K562 (cell line): Measurements from ENCODE around the gene PCCA. TPM values are rescaled to one million over a fixed set of nuclear protein-coding genes. Genes with fewer than 3 reads are reported as not detected.

Experiments used
- ATAC-seq: fragments of 200-7000 bp; cut with Tn5 transposase; 3 replicates; pipeline ENCODE4 v1.9.1; 2020; ENCODE audit warnings: moderate library complexity
- BruUV-seq: library from RNA; stranded (reverse); fragments of 400-500 nt; replicated peaks from 2 replicates; lab custom pipeline; 2021; lab: Mats Ljungman, UMichigan
- CTCF ChIA-PET: fragments of 300-600 bp; formaldehyde crosslinking; extraction: SDS; loops from one replicate; lab custom pipeline; 2021; ENCODE audit warnings: low intra/inter-chr PET ratio; lab: Yijun Ruan, JAX
- POLR2A ChIA-PET: fragments of 300-600, 350-650 bp; sonication (Branson Sonifier 250); formaldehyde crosslinking; extraction: SDS; loops from one replicate; lab custom pipeline; 2021; ENCODE audit warnings: antibody characterized with exemption, inconsistent platforms; lab: Yijun Ruan, JAX
- DNase-seq, 4 experiments: peaks; one replicate each; pipeline versions ENCODE4 v3.0.0 to v3.0.0-alpha.2; 2011 to 2018; ENCODE audit warnings: low spot score in 3 of 4, mixed read lengths in 3 of 4; ENCODE audit errors: extremely low read depth in 1 of 4
- FAIRE-seq: peaks from 2 replicates; lab custom pipeline; 2011; peaks lifted over from hg19 to GRCh38; lab: Jason Lieb, UNC
- H2AFZ ChIP-seq: 2 replicates; pipeline ENCODE4 v1.6.0; 2011; ENCODE audit warnings: low read depth, low read length, control low read depth, inconsistent platforms
- H3K27ac ChIP-seq: fragments of 200-600 bp; 3 replicates; pipeline ENCODE4 v1.8.0; 2011; ENCODE audit warnings: low read depth, mild to moderate bottlenecking, control low read depth, inconsistent platforms, low read length, moderate library complexity, mixed read lengths; ENCODE audit errors: extremely low read depth
- H3K27me3 ChIP-seq, 2 experiments: fragments of 300-600 bp in 1 of 2; 2 replicates in 1 of 2; 3 replicates in 1 of 2; pipeline versions ENCODE4 v1.6.0 to v1.8.0; 2011; ENCODE audit warnings: inconsistent platforms in 2 of 2, low read length in 2 of 2, mild to moderate bottlenecking in 1 of 2, mixed read lengths in 1 of 2, moderate library complexity in 1 of 2; ENCODE audit not compliant: control insufficient read depth in 2 of 2, insufficient read depth in 2 of 2
- H3K36me3 ChIP-seq: fragments of 300-600 bp; 3 replicates; pipeline ENCODE4 v1.8.0; 2011; ENCODE audit warnings: mild to moderate bottlenecking, low read length, inconsistent platforms; ENCODE audit not compliant: control insufficient read depth, insufficient read depth
- H3K4me1 ChIP-seq, 2 experiments: fragments of 200-600 bp in 1 of 2; replicated peaks in 1 of 2; 2 replicates in 1 of 2; 3 replicates in 1 of 2; pipeline versions ENCODE4 v1.5.1 to v1.8.0; 2011; ENCODE audit warnings: inconsistent platforms in 2 of 2, low read length in 2 of 2, mild to moderate bottlenecking in 1 of 2, mixed read lengths in 1 of 2, moderate library complexity in 1 of 2; ENCODE audit not compliant: control insufficient read depth in 2 of 2, insufficient read depth in 2 of 2
- H3K4me2 ChIP-seq: 2 replicates; pipeline ENCODE4 v1.6.1; 2011; ENCODE audit warnings: low read length, control low read depth, inconsistent platforms, mixed read lengths; ENCODE audit not compliant: insufficient read depth
- H3K4me3 ChIP-seq: fragments of 200-600 bp; sonication (generic), shearing (Covaris generic); 2 replicates; pipeline ENCODE4 v1.5.1; 2016; ENCODE audit warnings: control low read depth, inconsistent platforms
- H3K79me2 ChIP-seq: fragments of 200-600 bp; 3 replicates; pipeline ENCODE4 v1.8.0; 2011; ENCODE audit warnings: low read length, inconsistent platforms; ENCODE audit not compliant: control insufficient read depth, insufficient read depth
- H3K9ac ChIP-seq, 2 experiments: 2 replicates each; pipeline versions ENCODE4 v1.6.0 to v1.6.1; 2011; ENCODE audit warnings: low read depth in 2 of 2, low read length in 2 of 2, control low read depth in 1 of 2, inconsistent platforms in 1 of 2, mild to moderate bottlenecking in 1 of 2, mixed read lengths in 1 of 2; ENCODE audit not compliant: insufficient read depth in 1 of 2
- H3K9me1 ChIP-seq: one replicate; pipeline ENCODE4 v1.6.0; 2011; ENCODE audit warnings: inconsistent platforms, mild to moderate bottlenecking, low read length, moderate library complexity; ENCODE audit not compliant: control insufficient read depth, insufficient read depth
- H3K9me3 ChIP-seq: replicated peaks from 2 replicates; pipeline ENCODE4 v1.5.1; 2011; ENCODE audit warnings: low read depth, low read length, inconsistent platforms; ENCODE audit not compliant: control insufficient read depth, insufficient read depth
- H4K20me1 ChIP-seq: replicated peaks from 2 replicates; pipeline ENCODE4 v1.6.1; 2011; ENCODE audit warnings: low read length, inconsistent platforms, mixed read lengths; ENCODE audit not compliant: control insufficient read depth, insufficient read depth
- ARID3A ChIP-seq: IDR thresholded peaks from 2 replicates; pipeline ENCODE4 v1.6.1; 2012; ENCODE audit warnings: low read depth, low read length, improper control_type of control experiment, borderline replicate concordance
- CBX8 ChIP-seq: fragments of 200-600 bp; sonication (generic); IDR thresholded peaks from 2 replicates; pipeline ENCODE4 v1.6.1; 2012; ENCODE audit warnings: borderline replicate concordance, mixed run types, low read depth, mild to moderate bottlenecking, moderate library complexity, mixed read lengths, low read length, control low read depth, inconsistent platforms; ENCODE audit not compliant: poor library complexity, severe bottlenecking; ENCODE audit errors: extremely low read depth
- GATAD2A ChIP-seq: fragments of 450-650 bp; IDR thresholded peaks from 2 replicates; pipeline ENCODE4 v1.6.1; 2017
- MITF ChIP-seq: IDR thresholded peaks from 2 replicates; pipeline ENCODE4 v1.6.1; 2014; ENCODE audit warnings: antibody characterized with exemption
- OTX1 ChIP-seq: fragments of 450-650 bp; formaldehyde crosslinking; IDR thresholded peaks from 2 replicates; pipeline ENCODE4 v1.4.0; 2022; ENCODE audit warnings: mild to moderate bottlenecking
- SPI1 ChIP-seq: IDR thresholded peaks from 2 replicates; pipeline ENCODE4 v1.6.1; 2011; ENCODE audit warnings: low read depth, low read length, control low read depth, borderline replicate concordance
- TAF15 ChIP-seq: fragments of 200-400 bp; formaldehyde crosslinking; IDR thresholded peaks from 2 replicates; pipeline ENCODE4 v1.6.1; 2017; ENCODE audit warnings: mild to moderate bottlenecking, low read depth, low read length, moderate library complexity
- VEZF1 ChIP-seq: fragments of 200-800 bp; sonication (Bioruptor generic); IDR thresholded peaks from 2 replicates; pipeline ENCODE4 v1.6.1; 2017; ENCODE audit warnings: missing genetic modification characterization, missing compliant biosample characterization
- YY1 ChIP-seq, 3 experiments: IDR thresholded peaks; 2 replicates each; pipeline ENCODE4 v1.6.1; 2011; ENCODE audit warnings: low read length in 2 of 3, mild to moderate bottlenecking in 2 of 3, moderate library complexity in 2 of 3, borderline replicate concordance in 1 of 3, control low read depth in 1 of 3, low read depth in 1 of 3; ENCODE audit not compliant: insufficient read depth in 3 of 3, insufficient replicate concordance in 2 of 3, control insufficient read depth in 1 of 3, insufficient read length in 1 of 3; ENCODE audit errors: extremely low read depth in 1 of 3
- ZKSCAN1 ChIP-seq: fragments of 150-350 bp; IDR thresholded peaks from 2 replicates; pipeline ENCODE4 v1.6.1; 2016; ENCODE audit warnings: low read depth, low read length
- ZNF644 ChIP-seq: fragments of 200-800 bp; sonication (Bioruptor generic); IDR thresholded peaks from 2 replicates; pipeline ENCODE4 v1.6.1; 2016; ENCODE audit warnings: low read depth, missing genetic modification characterization, missing compliant biosample characterization
- ZNF740 ChIP-seq, 3 experiments: fragments of 200-800 bp in 1 of 3; sonication (Bioruptor generic) in 1 of 3; sonication (generic) in 1 of 3; formaldehyde crosslinking in 1 of 3; IDR thresholded peaks; 2 replicates each; pipeline versions ENCODE4 v1.6.1 to v1.8.0; 2016 to 2022; ENCODE audit warnings: mild to moderate bottlenecking in 2 of 3, missing compliant biosample characterization in 2 of 3, missing genetic modification characterization in 2 of 3, missing genetic modification reagents in 1 of 3
- WGBS: fragments of 100-300 bp; shearing (Covaris generic); methylation state at CpG from one replicate; pipeline ENCODE4 v1.1.6; 2016; ENCODE audit warnings: low coverage, mixed read lengths; ENCODE audit not compliant: insufficient coverage; ENCODE audit errors: missing lambda C conversion rate; 5-methylcytosine and 5-hydroxymethylcytosine counted together
- in situ Hi-C: fragments of 300-500 bp; cut with MboI; formaldehyde crosslinking; loops from 4 replicates; pipeline ENCODE4 v1.15.0; 2018; ENCODE audit warnings: inconsistent platforms, mixed read lengths
- intact Hi-C: fragments of 100-400 bp; cut with micrococcal nuclease; formaldehyde crosslinking; loops from 2 replicates; pipeline ENCODE4 v1.14.2; 2022
- polyA plus RNA-seq, 8 experiments: library from polyadenylated mRNA; depleted of rRNA in 4 of 8; stranded (reverse) in 5 of 8; unstranded in 3 of 8; fragments of >200 nt; fragmentation: Nextera tagmentation in 2 of 8; fragmentation: Illumina TruSeq in 1 of 8; extraction: Ambion mirVana in 2 of 8; extraction: Trizol in 1 of 8; gene quantifications; 2 replicates each; pipeline versions ENCODE4 v1.2.1 to v1.2.3, GENCODE V29; 2011 to 2014; ENCODE audit warnings: inconsistent platforms in 1 of 8, missing spikeins in 1 of 8
- total RNA-seq, 7 experiments: library from RNA; depleted of rRNA in 6 of 7; stranded (reverse); fragments of >200 nt in 6 of 7; fragmentation: Illumina TruSeq in 2 of 7; extraction: Trizol in 2 of 7; gene quantifications; 2 replicates each; pipeline versions ENCODE4 v1.2.1 to v1.2.3, GENCODE V29; 2011 to 2021; ENCODE audit warnings: low replicate concordance in 1 of 7

Gene PCCA
- total and polyA plus RNA-seq, 9 of the 15 experiments (the other 6 are each of a cell fraction or from before 2014, with no cell fraction given): 5.2 to 14.1 (median 9.7) TPM

GRCh38 chr13:100533588-100534041, 444.7 kb downstream of the PCCA start (continued):
- TF ChIP-seq ARID3A (no peak), CBX8 (no peak)
- TF ChIP-seq, all 486 proteins: peak for 0

GRCh38 chr13:100534147-100534843, 445.4 kb downstream of the PCCA start:
- in situ Hi-C loops: loop anchor here (25.0 kb wide), 1 partner anchor 872 kb away; no protein-coding TSS in a partner anchor
- H3K9ac ChIP-seq: no peak overlapping the region
- H3K79me2 ChIP-seq: no peaks in the 10 kb centered on the region
- no peaks in the 10 kb centered on the region for H4K20me1 ChIP-seq
- ATAC-seq (no peak), FAIRE-seq (no peak), DNase-seq (no peak)
- H3K4me1 ChIP-seq: no peaks in the 10 kb centered on the region; a peak in 1 of 5 replicates
- no peaks in the 10 kb centered on the region for H3K9me1 ChIP-seq
- H3K4me2 ChIP-seq: no peak overlapping the region
- no peak overlapping the region for H2AFZ ChIP-seq
- POLR2A ChIA-PET: no interaction called here
- intact Hi-C loops: no loop called here
- no peak overlapping the region for H3K4me3 ChIP-seq
- no peaks in the 10 kb centered on the region for H3K9me3 ChIP-seq
- CTCF ChIA-PET: no interaction called here
- H3K27me3 ChIP-seq: peaks cover 0 to 12% of the 10 kb centered on the region in 2 experiments; a peak in 3 of 5 replicates
- BruUV-seq: no TSS peak
- H3K36me3 ChIP-seq: no peaks in the 10 kb centered on the region
- 24% methylated on average over 11 of the region's 13 CpGs for WGBS
- H3K27ac ChIP-seq: no peak overlapping the region
- TF ChIP-seq MITF (no peak), ZNF740 (CRISPR knock-in tag; IDR thresholded peaks at IDR 0.05) (no peak), ZNF740 (tag; IDR thresholded peaks at IDR 0.05) (no peak), ZNF644 (no peak), OTX1 (CRISPR knock-in tag) (no peak), VEZF1 (CRISPR knock-in tag) (no peak), TAF15 (no peak), SPI1 (no peak), GATAD2A (no peak), YY1 (IDR thresholded peaks at IDR 0.05; ENCODE audit: borderline replicate concordance in 1 of 3, control insufficient read depth in 1 of 3, extremely low read depth in 1 of 3, insufficient read depth in 3 of 3, insufficient read length in 1 of 3, insufficient replicate concordance in 2 of 3, low read depth in 1 of 3, low read length in 2 of 3) (no peak), ZKSCAN1 (no peak)
